NB4 (cell line): Measurements from ENCODE around the gene TCF7L2.

Experiments
- CTCF ChIP-seq: IDR thresholded peaks from one replicate; pipeline ENCODE4 v1.5.1; 2012; ENCODE audit warnings: low read depth, low read length
- MAX ChIP-seq: IDR thresholded peaks from 2 replicates; pipeline ENCODE4 v1.6.1; 2011; ENCODE audit warnings: low read depth, low read length
- MYC ChIP-seq: IDR thresholded peaks from 2 replicates; pipeline ENCODE4 v1.6.1; 2011; ENCODE audit warnings: low read depth, low read length

- TF ChIP-seq CTCF (no peak), MAX (no peak), MYC (no peak)
These were observed 153.2 kb downstream of the TCF7L2 start for GRCh38 chr10:113103131-113103840.
